Islet precursor cell (in vitro differentiated cells): ENCODE results near the gene FANCI.
A peak's percentile ranks its signal among the peaks of the same experiment; 100 is the strongest.

Source experiments
- DNase-seq: peaks from one replicate; pipeline ENCODE4 v3.0.0-alpha.2; 2018

The FANCI gene

DNA sequence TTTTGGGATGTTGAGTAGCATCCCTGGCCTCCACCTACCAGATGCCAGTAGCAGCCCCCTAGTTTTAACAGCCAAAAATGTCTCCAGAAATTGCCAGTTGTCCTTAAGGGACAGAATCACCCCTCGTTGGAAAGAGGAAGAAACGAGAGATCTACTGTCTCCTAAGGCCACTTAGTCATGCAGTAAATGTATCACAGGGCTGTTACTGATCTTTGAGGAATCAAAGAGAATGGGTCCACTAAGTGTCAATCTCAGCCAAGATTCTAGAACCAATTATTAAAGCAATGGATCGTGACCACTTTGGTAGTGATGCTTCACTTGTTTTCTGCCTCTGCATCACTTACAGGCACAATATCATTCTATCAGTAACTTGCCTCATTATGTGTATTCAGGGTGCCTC is 64.5 kb downstream of the FANCI start:
- DNase-seq = no peak

DNA sequence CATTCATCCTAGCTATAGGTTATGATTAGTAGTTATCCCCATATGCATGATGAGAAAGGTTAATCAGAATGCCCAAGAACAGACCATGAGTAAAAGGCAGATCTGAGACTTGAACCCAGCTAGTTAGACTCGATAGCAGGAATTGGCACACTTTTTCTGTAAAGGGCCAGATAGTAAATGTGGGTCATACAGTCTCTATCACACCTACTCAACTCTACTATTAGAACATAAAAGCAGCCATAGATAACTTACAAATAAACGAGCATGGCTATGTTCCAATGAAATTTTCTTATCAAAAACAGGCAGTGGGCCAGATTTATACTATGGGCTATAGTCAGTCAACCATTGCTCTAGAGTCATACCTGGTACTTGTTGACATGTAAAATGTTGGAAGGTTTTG is 66.2 kb downstream of the FANCI start:
- DNase-seq = no peak

- DNase-seq = no peak
Observed at GRCh38 chr15:89315375-89315929, 71.7 kb downstream of the FANCI start.

- no peak for DNase-seq
Observed at GRCh38 chr15:89316504-89316903, 72.7 kb downstream of the FANCI start.

- no peak for DNase-seq
Observed at GRCh38 chr15:89317186-89317720, 73.5 kb downstream of the FANCI start.

DNA sequence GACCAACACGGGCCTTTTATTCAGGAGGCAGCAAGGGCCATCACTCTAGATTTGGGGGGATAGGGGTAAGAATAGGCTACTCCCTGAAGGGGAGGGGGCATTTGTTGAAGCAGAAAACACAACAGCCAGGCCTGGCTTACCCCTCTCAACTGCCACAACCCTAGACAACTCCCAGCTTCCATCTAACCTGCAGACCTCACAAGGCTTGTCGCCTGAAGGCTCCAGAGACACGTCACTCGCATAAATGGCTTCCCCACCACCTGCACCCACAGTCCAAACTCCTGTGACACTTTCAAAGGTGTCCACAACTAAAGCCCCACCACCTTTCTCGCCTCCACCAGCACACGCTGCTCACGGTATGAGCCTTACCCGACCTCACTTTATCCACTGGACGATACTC is 75.9 kb downstream of the FANCI start:
- no peak for DNase-seq

DNA sequence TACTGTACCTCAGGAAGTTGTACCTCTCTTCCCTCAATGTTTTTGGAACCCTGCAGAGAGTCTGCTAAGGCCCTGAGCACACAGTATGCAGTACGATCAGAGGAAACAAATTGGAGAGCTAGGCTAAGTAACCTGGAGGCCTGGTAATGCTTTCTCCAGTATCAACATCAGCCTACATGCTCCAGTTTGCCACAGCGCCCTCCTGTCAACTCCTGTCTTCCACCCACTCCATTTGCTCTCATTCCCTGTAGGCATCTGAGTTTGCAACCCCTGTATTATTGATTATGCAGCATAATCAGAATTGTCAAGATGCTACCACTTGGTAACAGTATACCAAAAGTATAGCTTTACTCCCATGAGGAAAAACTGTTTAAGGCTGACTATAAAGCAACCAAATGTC is 76.4 kb downstream of the FANCI start:
- DNase-seq = no peak

GRCh38 chr15:89321521-89322410 is 78.0 kb downstream of the FANCI start:
- DNase-seq = no peak

GRCh38 chr15:89322822-89323221 is 79.0 kb downstream of the FANCI start:
- no peak for DNase-seq

GRCh38 chr15:89323825-89324224 is 80.0 kb downstream of the FANCI start:
- no peak for DNase-seq

GRCh38 chr15:89325039-89325803 is 81.4 kb downstream of the FANCI start:
- DNase-seq = peak; percentile 35

DNA sequence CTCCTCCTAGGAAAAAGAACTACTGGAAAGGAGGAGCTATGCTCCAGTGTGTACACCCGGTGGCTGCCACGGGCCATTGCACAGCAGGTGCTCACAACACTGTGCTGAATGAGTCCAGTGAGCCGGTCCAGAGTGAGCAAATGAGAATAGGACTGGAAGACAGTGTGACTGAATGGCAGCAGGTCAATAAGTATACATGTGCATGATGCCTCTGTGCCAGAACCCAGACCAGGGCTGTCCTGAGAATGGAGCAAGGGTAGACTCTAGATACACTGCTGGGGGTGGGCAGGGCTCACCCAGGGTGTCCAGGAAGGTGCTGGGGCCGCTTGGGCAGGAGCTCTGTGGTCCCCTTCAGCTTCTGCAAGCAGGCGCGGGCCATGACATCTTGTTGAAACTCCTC is 82.5 kb downstream of the FANCI start:
- no peak for DNase-seq

GRCh38 chr15:89327113-89327512 is 83.3 kb downstream of the FANCI start:
- no peak for DNase-seq

- no peak for DNase-seq
Observed at GRCh38 chr15:89328398-89329254, 84.8 kb downstream of the FANCI start.

GRCh38 chr15:89329329-89330084 is 85.7 kb downstream of the FANCI start:
- DNase-seq = no peak

GRCh38 chr15:89330119-89330518 is 86.3 kb downstream of the FANCI start:
- no peak for DNase-seq

DNA sequence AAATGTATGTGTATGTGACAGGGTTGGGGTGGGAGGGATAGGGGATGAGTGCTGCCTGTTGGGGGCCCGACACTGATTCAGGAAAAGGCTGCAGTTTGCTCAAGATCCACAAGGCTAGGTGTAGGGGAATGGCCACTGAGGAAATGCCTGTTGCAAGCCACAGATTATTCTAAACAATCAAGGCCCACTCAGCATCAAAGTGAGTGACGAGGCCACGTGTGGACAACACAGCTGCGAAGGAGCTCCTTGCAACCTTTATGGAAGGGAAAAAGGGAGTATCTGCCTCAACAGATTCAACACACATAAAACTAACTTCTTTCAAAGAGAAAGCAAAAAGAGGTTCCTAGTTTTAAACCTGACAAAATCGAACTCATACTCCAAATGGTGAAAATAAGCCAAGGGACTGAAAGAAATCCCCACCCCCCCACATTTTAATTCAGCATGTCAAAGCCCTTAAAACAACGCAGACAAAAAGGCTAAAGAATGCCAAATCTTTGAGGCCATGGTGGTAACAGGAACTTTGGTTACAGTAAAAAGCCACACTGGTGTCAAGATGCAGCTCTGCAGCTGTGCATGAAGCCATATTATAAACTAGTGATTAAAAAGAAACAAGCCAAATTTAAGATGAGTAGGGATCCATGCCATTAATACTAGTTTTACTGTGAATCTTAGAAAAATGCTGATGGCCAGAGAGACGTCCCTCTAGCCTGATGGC is 87.3 kb downstream of the FANCI start:
- DNase-seq = no peak

- DNase-seq = peak; percentile 66
Observed at GRCh38 chr15:89332446-89332845, 88.7 kb downstream of the FANCI start.

DNA sequence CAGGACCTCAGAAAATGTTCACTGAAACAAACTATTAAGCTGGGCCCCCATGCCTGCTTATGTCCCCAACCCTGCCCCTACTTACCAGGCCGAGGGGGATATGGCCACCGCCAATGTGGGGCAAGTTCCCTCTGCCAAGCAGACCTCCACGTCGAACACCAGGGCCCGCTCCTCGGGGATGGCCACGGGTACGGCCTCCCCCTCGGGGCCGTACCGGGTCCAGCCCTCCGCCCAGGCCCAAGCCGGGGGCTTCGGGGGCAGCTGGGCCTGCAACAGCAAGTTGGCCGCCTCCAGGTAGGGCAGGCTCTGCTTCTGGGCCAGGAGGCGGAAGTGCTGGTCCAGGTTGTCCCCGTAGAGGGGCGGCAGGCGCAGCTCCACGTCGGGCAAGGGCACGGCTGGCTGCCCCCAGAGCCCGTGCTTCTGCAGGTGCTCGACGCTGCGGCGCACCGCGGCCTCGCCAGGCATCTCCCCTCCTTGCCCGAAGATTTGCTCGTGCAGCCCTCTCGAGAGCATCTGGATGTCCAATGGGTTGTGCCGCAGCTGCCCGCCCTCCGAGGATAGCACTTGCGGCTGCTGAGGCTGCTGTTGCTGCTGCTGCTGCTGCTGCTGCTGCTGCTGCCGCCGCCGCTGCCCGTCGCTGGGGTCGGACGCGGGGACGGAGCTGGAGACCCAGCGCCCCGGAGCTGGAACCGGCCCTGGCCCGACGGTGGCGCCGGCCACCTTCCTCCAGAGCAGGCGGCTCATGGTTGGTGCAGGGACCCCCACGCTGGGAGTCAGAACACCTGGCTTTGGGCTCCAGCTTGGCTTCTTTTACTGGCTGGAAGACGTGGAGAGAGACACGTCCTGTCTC is 89.5 kb downstream of the FANCI start:
- DNase-seq = no peak

DNA sequence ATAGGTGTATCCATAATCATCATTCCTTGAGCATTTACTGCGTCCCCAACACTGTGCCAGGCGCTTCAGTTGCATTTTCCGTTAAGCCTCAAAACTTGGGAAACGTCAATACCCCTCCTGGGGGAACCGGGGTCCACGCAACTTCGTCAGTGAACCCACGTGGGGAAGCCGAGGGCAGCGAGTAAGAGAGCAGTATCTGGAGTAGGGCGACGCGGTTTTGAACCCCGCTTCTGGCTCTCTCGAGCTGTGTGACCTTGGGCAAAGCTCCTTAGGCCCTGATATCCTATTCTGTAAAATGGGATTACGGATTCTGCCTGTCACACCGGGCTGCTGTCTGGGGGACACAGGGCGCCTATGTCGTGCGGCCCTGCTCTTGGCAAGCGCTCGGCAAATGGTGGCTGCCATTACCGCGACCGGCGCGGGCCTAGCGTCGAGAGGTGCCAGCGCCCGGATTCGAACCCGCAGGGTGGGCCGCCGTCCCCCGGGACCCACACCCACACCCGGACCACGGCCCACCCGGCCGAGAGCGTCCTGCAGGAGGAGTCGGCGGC is 90.3 kb downstream of the FANCI start:
- DNase-seq = peak; percentile 66
